ENCODE measurements around the gene FGF11.

Gene FGF11

GRCh38 chr17:7439462-7440112 lies at the start of gene FGF11:
FGF11 (plus strand) TSS chr17:7439512; CDS start chr17:7439621, 109 bp downstream.
- peak; percentile 6 for DNase-seq

GRCh38 chr17:7389924-7390910 lies 49.1 kb upstream of the FGF11 start:
- no peak for DNase-seq

GRCh38 chr17:7391307-7391706 lies 48.0 kb upstream of the FGF11 start:
- no peak for DNase-seq

GRCh38 chr17:7392696-7393612 lies 46.4 kb upstream of the FGF11 start:
- DNase-seq = no peak

- peak; percentile 46 for DNase-seq
These were observed 45.5 kb upstream of the FGF11 start for GRCh38 chr17:7393613-7394451.

GRCh38 chr17:7394452-7395191 lies 44.7 kb upstream of the FGF11 start, which contains the start of gene PLSCR3:
PLSCR3 (minus strand) TSS chr17:7394525; CDS start chr17:7394110, 415 bp downstream.
- DNase-seq = peak; percentile 87

- DNase-seq = no peak
These were observed 43.2 kb upstream of the FGF11 start for GRCh38 chr17:7396147-7396546.

GRCh38 chr17:7398612-7399011 lies 40.7 kb upstream of the FGF11 start:
- DNase-seq = no peak

GRCh38 chr17:7403043-7403726 lies 36.1 kb upstream of the FGF11 start:
- no peak for DNase-seq

GRCh38 chr17:7403727-7403976 lies 35.7 kb upstream of the FGF11 start:
- DNase-seq = no peak

GRCh38 chr17:7403977-7404736 lies 35.2 kb upstream of the FGF11 start, which contains the start of gene TMEM256:
TMEM256 (minus strand) TSS chr17:7404097; CDS start chr17:7404084, 13 bp downstream.
- peak; percentile 96 for DNase-seq

GRCh38 chr17:7404737-7405349 lies 34.5 kb upstream of the FGF11 start:
- peak; percentile 69 for DNase-seq

GRCh38 chr17:7405350-7406234 lies 33.7 kb upstream of the FGF11 start:
- DNase-seq = no peak

GRCh38 chr17:7406235-7406825 lies 33.0 kb upstream of the FGF11 start:
- DNase-seq = peak; percentile 26

GRCh38 chr17:7407082-7407481 lies 32.2 kb upstream of the FGF11 start:
- no peak for DNase-seq

GRCh38 chr17:7407485-7408251 lies 31.6 kb upstream of the FGF11 start, which contains the start of gene NLGN2:
NLGN2 (plus strand) TSS chr17:7407845; CDS start chr17:7408256, 411 bp downstream.
- no peak for DNase-seq

GRCh38 chr17:7408252-7408727 lies 31.0 kb upstream of the FGF11 start:
- DNase-seq = no peak
